OCI-LY1 (cell line): ENCODE measurements around the gene CELF6.

Source experiments
- EZH2 ChIP-seq: fragments of 200-600 bp; sonication (generic), shearing (Covaris generic); IDR thresholded peaks from 2 replicates; pipeline ENCODE4 v1.8.0; 2017; ENCODE audit warnings: borderline replicate concordance, mixed run types, mild to moderate bottlenecking, antibody characterized with exemption, low read length, moderate library complexity, mixed read lengths
- TF ChIP-seq, protein P1 (sequence below): fragments of 200-600 bp; sonication (generic), shearing (Covaris generic); IDR thresholded peaks from 2 replicates; pipeline ENCODE4 v1.5.1; 2017; ENCODE audit warnings: mild to moderate bottlenecking, antibody characterized with exemption, low read length, moderate library complexity, mixed read lengths

- TF ChIP-seq, protein P1, sequence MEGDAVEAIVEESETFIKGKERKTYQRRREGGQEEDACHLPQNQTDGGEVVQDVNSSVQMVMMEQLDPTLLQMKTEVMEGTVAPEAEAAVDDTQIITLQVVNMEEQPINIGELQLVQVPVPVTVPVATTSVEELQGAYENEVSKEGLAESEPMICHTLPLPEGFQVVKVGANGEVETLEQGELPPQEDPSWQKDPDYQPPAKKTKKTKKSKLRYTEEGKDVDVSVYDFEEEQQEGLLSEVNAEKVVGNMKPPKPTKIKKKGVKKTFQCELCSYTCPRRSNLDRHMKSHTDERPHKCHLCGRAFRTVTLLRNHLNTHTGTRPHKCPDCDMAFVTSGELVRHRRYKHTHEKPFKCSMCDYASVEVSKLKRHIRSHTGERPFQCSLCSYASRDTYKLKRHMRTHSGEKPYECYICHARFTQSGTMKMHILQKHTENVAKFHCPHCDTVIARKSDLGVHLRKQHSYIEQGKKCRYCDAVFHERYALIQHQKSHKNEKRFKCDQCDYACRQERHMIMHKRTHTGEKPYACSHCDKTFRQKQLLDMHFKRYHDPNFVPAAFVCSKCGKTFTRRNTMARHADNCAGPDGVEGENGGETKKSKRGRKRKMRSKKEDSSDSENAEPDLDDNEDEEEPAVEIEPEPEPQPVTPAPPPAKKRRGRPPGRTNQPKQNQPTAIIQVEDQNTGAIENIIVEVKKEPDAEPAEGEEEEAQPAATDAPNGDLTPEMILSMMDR = no peak
- TF ChIP-seq EZH2 = no peak
Measured at GRCh38 chr15:72323752-72324151, 3.8 kb upstream of the CELF6 start.
